Trophoblast cell (in vitro differentiated cells and primary cell): Measurements from ENCODE around the gene POU5F2.

ENCODE experiments used
- DNase-seq, 2 donors: peaks; one replicate each; pipeline ENCODE4 v3.0.0-alpha.2; 2016
- H2AFZ ChIP-seq: 2 replicates; pipeline ENCODE4 v1.6.1; 2013; ENCODE audit warnings: low read length, moderate library complexity, mild to moderate bottlenecking; ENCODE audit not compliant: insufficient read depth, poor library complexity
- H2AK5ac ChIP-seq: 2 replicates; pipeline ENCODE4 v1.6.1; 2013; ENCODE audit warnings: mild to moderate bottlenecking, low read length
- H2BK120ac ChIP-seq: 2 replicates; pipeline ENCODE4 v1.6.1; 2013; ENCODE audit warnings: low read length, mild to moderate bottlenecking, moderate library complexity; ENCODE audit not compliant: insufficient read depth, poor library complexity
- H2BK12ac ChIP-seq: 2 replicates; pipeline ENCODE4 v1.6.1; 2013; ENCODE audit warnings: mild to moderate bottlenecking, low read length, moderate library complexity
- H2BK5ac ChIP-seq: 2 replicates; pipeline ENCODE4 v1.6.1; 2013; ENCODE audit warnings: low read length, low read depth, moderate library complexity, mild to moderate bottlenecking; ENCODE audit not compliant: poor library complexity
- H3K14ac ChIP-seq: 2 replicates; pipeline ENCODE4 v1.6.1; 2013; ENCODE audit warnings: mild to moderate bottlenecking, low read length
- H3K18ac ChIP-seq: 2 replicates; pipeline ENCODE4 v1.6.1; 2013; ENCODE audit warnings: mild to moderate bottlenecking, low read length
- H3K23ac ChIP-seq: 2 replicates; pipeline ENCODE4 v1.6.1; 2013; ENCODE audit warnings: low read length
- H3K27ac ChIP-seq: 2 replicates; pipeline ENCODE4 v1.5.1; 2013; ENCODE audit warnings: low read depth, mild to moderate bottlenecking, inconsistent platforms, low read length, moderate library complexity
- H3K27me3 ChIP-seq: 2 replicates; pipeline ENCODE4 v1.6.1; 2013; ENCODE audit warnings: inconsistent platforms, mild to moderate bottlenecking, low read length, moderate library complexity; ENCODE audit not compliant: insufficient read depth
- H3K36me3 ChIP-seq, 2 experiments: 1 replicate in 1 of 2; 2 replicates in 1 of 2; pipeline ENCODE4 v1.6.1; 2013; ENCODE audit warnings: low read length in 2 of 2, mild to moderate bottlenecking in 2 of 2, moderate library complexity in 1 of 2; ENCODE audit not compliant: insufficient read depth in 2 of 2, control insufficient read depth in 1 of 2
- H3K4ac ChIP-seq: 2 replicates; pipeline ENCODE4 v1.6.1; 2013; ENCODE audit warnings: low read depth, mild to moderate bottlenecking, low read length, moderate library complexity
- H3K4me1 ChIP-seq, 2 experiments: 1 replicate in 1 of 2; 2 replicates in 1 of 2; pipeline ENCODE4 v1.6.1; 2013; ENCODE audit warnings: low read length in 2 of 2, mild to moderate bottlenecking in 2 of 2, moderate library complexity in 1 of 2; ENCODE audit not compliant: insufficient read depth in 2 of 2, control insufficient read depth in 1 of 2
- H3K4me2 ChIP-seq: 2 replicates; pipeline ENCODE4 v1.6.1; 2013; ENCODE audit warnings: inconsistent platforms, mild to moderate bottlenecking, low read length, moderate library complexity
- H3K4me3 ChIP-seq: 2 replicates; pipeline ENCODE4 v1.5.1; 2013; ENCODE audit warnings: mild to moderate bottlenecking, low read depth, low read length, inconsistent platforms
- H3K79me1 ChIP-seq: one replicate; pipeline ENCODE4 v1.6.1; 2013; ENCODE audit warnings: low read length
- H3K79me2 ChIP-seq: 2 replicates; pipeline ENCODE4 v1.6.1; 2013; ENCODE audit warnings: low read length, mild to moderate bottlenecking; ENCODE audit not compliant: control insufficient read depth, insufficient read depth, poor library complexity
- H3K9ac ChIP-seq: 2 replicates; pipeline ENCODE4 v1.6.1; 2013; ENCODE audit warnings: mild to moderate bottlenecking, low read length
- H3K9me3 ChIP-seq: 2 replicates; pipeline ENCODE4 v1.6.1; 2013; ENCODE audit warnings: low read depth, mild to moderate bottlenecking, control low read depth, inconsistent platforms, low read length; ENCODE audit not compliant: insufficient read depth
- H4K12ac ChIP-seq: 2 replicates; pipeline ENCODE4 v1.6.1; 2013; ENCODE audit warnings: low read depth, mild to moderate bottlenecking, low read length, moderate library complexity
- H4K8ac ChIP-seq: 2 replicates; pipeline ENCODE4 v1.6.1; 2013; ENCODE audit warnings: low read depth, mild to moderate bottlenecking, low read length, moderate library complexity
- H4K91ac ChIP-seq: one replicate; pipeline ENCODE4 v1.6.1; 2013; ENCODE audit warnings: low read depth, mild to moderate bottlenecking, low read length, moderate library complexity
- WGBS: extraction: QIAGEN DNeasy Blood & Tissue Kit; methylation state at CpG from one replicate; pipeline ENCODE4 v1.1.7; 2013; ENCODE audit warnings: missing lambda C conversion rate; ENCODE audit not compliant: insufficient read length, insufficient coverage; ENCODE audit errors: extremely low coverage; 5-methylcytosine and 5-hydroxymethylcytosine counted together

Gene POU5F2

GRCh38 chr5:93721071-93721470 is 20.3 kb downstream of the POU5F2 start:
- H3K36me3 ChIP-seq: no peaks in the 10 kb centered on the region
- no peak overlapping the region for H2BK120ac ChIP-seq
- H3K9ac ChIP-seq: no peak overlapping the region
- H4K12ac ChIP-seq: no peak overlapping the region
- H3K14ac ChIP-seq: no peak overlapping the region
- H3K27ac ChIP-seq: no peak overlapping the region
- no peaks in the 10 kb centered on the region for H3K79me2 ChIP-seq
- no peak overlapping the region for H3K4me3 ChIP-seq
- H2AFZ ChIP-seq: no peak overlapping the region
- WGBS: no CpG with 5 or more reads among the region's 3 CpGs
- no peak overlapping the region for H3K23ac ChIP-seq
- no peaks in the 10 kb centered on the region for H3K79me1 ChIP-seq
- H2BK12ac ChIP-seq: no peak overlapping the region
- no peak overlapping the region for H2AK5ac ChIP-seq
- H4K8ac ChIP-seq: no peak overlapping the region
- H3K27me3 ChIP-seq: no peaks in the 10 kb centered on the region
- H2BK5ac ChIP-seq: no peak overlapping the region
- no peaks in the 10 kb centered on the region for H3K9me3 ChIP-seq
- H3K18ac ChIP-seq: no peak overlapping the region
- H3K4me1 ChIP-seq: no peaks in the 10 kb centered on the region
- DNase-seq: no peak
- H4K91ac ChIP-seq: no peak overlapping the region
- H3K4ac ChIP-seq: no peak overlapping the region
- no peak overlapping the region for H3K4me2 ChIP-seq

DNA sequence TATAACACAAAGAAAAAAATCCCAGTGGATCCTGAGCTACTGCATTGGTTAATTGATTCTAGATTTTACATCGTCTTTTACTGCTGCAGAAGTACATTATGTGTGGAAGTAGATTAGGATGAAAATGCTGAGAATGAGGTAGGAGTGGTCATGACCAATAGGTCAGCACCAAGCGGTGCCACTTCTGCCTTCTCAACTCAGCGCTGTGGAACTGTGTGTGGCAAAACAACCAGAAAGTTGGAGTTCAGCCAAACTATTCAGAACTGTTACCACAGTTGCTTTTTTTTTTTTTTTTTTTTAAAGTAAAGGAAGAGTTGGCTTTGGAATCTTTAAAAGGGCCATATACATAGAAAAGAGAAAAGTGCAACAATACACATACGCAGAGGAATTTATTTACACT is 24.2 kb downstream of the POU5F2 start:
- Histone ChIP-seq H2BK5ac (no peak overlapping the region), H2AK5ac (no peak overlapping the region), H3K27ac (no peak overlapping the region), H3K9me3 (no peaks in the 10 kb centered on the region), H4K91ac (no peak overlapping the region), H3K4me3 (no peak overlapping the region), H2BK12ac (no peak overlapping the region), H2AFZ (no peak overlapping the region), H3K23ac (no peak overlapping the region), H3K18ac (no peak overlapping the region), H3K14ac (no peak overlapping the region), H3K79me1 (no peaks in the 10 kb centered on the region), H3K79me2 (no peaks in the 10 kb centered on the region), H3K9ac (no peak overlapping the region), H2BK120ac (no peak overlapping the region), H3K27me3 (no peaks in the 10 kb centered on the region), H3K4me1 (no peaks in the 10 kb centered on the region), H4K8ac (no peak overlapping the region), H3K4ac (no peak overlapping the region), H3K36me3 (no peaks in the 10 kb centered on the region), H3K4me2 (no peak overlapping the region), H4K12ac (no peak overlapping the region)
- WGBS: no CpG with 5 or more reads among the region's 4 CpGs
- DNase-seq: no peak

DNA sequence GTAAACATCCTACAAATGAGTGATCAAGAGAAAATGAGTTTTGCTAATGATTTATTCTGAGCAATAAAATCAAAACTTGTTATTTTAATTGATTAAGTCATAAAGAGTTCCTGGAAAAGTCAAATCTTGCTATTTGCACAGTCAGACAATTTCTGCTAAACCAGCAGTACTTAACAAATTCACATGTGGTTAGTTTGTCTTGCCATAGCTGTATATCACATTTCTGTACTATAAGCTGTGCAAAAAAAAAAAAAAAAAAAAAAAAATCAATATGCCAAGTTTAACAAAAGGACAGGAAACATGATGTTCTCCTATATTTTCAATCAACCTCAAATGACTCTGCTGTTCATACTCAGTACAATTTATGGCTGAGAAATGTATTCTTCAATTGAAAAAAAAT is 24.9 kb downstream of the POU5F2 start:
- Histone ChIP-seq H3K27me3 (no peaks in the 10 kb centered on the region), H2BK12ac (no peak overlapping the region)

DNA sequence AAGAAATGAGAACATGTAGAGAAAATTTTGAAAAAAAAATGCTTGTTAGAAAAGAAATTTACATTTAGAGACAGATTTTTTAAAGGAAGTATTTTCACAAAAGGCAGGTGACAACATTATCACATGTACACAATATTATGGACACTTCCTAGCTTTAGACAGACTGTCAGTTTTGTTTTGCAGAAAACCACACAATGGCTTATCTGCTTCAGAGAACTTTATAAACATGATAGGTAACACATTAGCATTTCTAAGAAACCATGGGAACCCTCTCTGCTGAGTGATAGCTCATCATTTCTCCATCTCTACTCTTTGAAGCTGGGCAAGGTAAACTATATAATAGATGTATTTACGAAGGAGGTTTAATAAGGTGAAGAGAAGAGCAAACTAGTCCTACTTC is 25.6 kb downstream of the POU5F2 start:
- H3K79me2 ChIP-seq: no peaks in the 10 kb centered on the region
- no peaks in the 10 kb centered on the region for H3K79me1 ChIP-seq
- H3K4me3 ChIP-seq: no peak overlapping the region
- H3K4me2 ChIP-seq: no peak overlapping the region
- H3K4ac ChIP-seq: no peak overlapping the region
- no peaks in the 10 kb centered on the region for H3K27me3 ChIP-seq
- H2BK120ac ChIP-seq: no peak overlapping the region
- H4K8ac ChIP-seq: no peak overlapping the region
- H2BK5ac ChIP-seq: no peak overlapping the region
- no peak overlapping the region for H2AFZ ChIP-seq
- no peak overlapping the region for H3K18ac ChIP-seq
- H2BK12ac ChIP-seq: no peak overlapping the region
- H2AK5ac ChIP-seq: no peak overlapping the region
- H3K36me3 ChIP-seq: no peaks in the 10 kb centered on the region
- no peak overlapping the region for H3K27ac ChIP-seq
- H3K9me3 ChIP-seq: no peaks in the 10 kb centered on the region
- H4K12ac ChIP-seq: no peak overlapping the region
- no peak overlapping the region for H3K9ac ChIP-seq
- DNase-seq: no peak
- H3K4me1 ChIP-seq: no peaks in the 10 kb centered on the region
- H4K91ac ChIP-seq: no peak overlapping the region
- no peak overlapping the region for H3K23ac ChIP-seq
- H3K14ac ChIP-seq: no peak overlapping the region
- WGBS: no CpG with 5 or more reads among the region's 1 CpG

More for the DNA sequence above, 24.9 kb downstream of the POU5F2 start:
- Histone ChIP-seq H3K9ac (no peak overlapping the region), H3K9me3 (no peaks in the 10 kb centered on the region), H2BK5ac (no peak overlapping the region), H3K23ac (no peak overlapping the region), H3K36me3 (no peaks in the 10 kb centered on the region), H4K12ac (no peak overlapping the region), H2AK5ac (no peak overlapping the region), H3K4me2 (no peak overlapping the region), H3K4ac (no peak overlapping the region), H4K91ac (no peak overlapping the region), H4K8ac (no peak overlapping the region), H3K14ac (no peak overlapping the region), H3K79me2 (no peaks in the 10 kb centered on the region), H2AFZ (no peak overlapping the region), H3K4me3 (no peak overlapping the region), H3K79me1 (no peaks in the 10 kb centered on the region), H3K18ac (no peak overlapping the region), H2BK120ac (no peak overlapping the region), H3K4me1 (no peaks in the 10 kb centered on the region), H3K27ac (no peak overlapping the region)
- no peak for DNase-seq
